ENCODE measurements around the gene C4A.

C4A gene

DNA sequence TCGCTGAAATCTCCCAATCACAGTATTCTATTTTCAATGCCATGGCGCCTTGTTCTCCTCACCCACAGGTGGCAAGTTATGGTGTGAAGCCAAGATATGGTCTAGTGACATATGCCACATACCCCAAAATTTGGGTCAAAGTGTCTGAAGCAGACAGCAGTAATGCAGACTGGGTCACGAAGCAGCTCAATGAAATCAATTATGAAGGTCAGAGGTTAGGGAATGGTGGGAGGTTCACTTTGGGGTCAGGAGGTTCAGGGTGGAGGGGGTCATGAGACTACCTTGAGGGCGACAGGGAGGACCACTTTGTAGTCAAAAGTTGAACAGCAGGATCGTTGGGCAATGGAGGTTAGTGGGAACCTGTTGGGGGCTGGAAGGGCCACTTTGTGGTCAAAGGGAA lies 33.6 kb upstream of the C4A start:
- Histone ChIP-seq H3K27ac (no peak overlapping the region), H3K9me3 (ENCODE audit: severe bottlenecking) (no peaks in the 10 kb centered on the region), H3K36me3 (peaks cover 27% of the 10 kb centered on the region), H3K27me3 (ENCODE audit: insufficient read depth, low read depth, severe bottlenecking) (no peaks in the 10 kb centered on the region), H3K4me3 (ENCODE audit: low read depth, low read length) (no peak overlapping the region)
- DNase-seq, result no peak
- TF ChIP-seq, protein P1, sequence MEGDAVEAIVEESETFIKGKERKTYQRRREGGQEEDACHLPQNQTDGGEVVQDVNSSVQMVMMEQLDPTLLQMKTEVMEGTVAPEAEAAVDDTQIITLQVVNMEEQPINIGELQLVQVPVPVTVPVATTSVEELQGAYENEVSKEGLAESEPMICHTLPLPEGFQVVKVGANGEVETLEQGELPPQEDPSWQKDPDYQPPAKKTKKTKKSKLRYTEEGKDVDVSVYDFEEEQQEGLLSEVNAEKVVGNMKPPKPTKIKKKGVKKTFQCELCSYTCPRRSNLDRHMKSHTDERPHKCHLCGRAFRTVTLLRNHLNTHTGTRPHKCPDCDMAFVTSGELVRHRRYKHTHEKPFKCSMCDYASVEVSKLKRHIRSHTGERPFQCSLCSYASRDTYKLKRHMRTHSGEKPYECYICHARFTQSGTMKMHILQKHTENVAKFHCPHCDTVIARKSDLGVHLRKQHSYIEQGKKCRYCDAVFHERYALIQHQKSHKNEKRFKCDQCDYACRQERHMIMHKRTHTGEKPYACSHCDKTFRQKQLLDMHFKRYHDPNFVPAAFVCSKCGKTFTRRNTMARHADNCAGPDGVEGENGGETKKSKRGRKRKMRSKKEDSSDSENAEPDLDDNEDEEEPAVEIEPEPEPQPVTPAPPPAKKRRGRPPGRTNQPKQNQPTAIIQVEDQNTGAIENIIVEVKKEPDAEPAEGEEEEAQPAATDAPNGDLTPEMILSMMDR (IDR thresholded peaks at IDR 0.05; ENCODE audit: low read depth, low read length), result no peak

DNA sequence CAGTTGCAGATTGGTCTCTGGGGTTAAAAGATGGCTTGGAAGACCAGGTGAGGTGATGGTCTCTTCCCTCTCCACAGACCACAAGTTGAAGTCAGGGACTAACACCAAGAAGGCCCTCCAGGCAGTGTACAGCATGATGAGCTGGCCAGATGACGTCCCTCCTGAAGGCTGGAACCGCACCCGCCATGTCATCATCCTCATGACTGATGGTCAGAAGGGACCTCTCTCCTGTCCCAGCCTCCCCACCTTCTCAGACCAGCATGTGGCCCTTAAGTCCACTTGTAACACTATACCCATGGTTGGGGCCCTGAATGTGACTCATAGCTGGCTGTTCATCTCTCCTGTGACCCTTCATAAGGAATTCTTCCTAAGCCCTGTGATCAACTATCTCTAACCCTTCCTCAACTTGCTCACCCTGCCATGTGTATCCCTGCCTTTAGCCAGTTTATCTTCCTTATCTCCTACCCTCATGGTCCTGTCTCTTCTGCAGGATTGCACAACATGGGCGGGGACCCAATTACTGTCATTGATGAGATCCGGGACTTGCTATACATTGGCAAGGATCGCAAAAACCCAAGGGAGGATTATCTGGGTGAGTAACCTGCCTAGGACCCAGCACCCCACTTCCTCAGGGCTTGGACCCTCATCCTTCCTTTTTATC lies 33.0 kb upstream of the C4A start:
- no peak for DNase-seq
- Histone ChIP-seq H3K9me3 (ENCODE audit: severe bottlenecking) (no peaks in the 10 kb centered on the region), H3K4me3 (ENCODE audit: low read depth, low read length) (no peak overlapping the region), H3K36me3 (peaks cover 32% of the 10 kb centered on the region), H3K27me3 (ENCODE audit: insufficient read depth, low read depth, severe bottlenecking) (no peaks in the 10 kb centered on the region), H3K27ac (no peak overlapping the region)
- TF ChIP-seq, protein P1 (IDR thresholded peaks at IDR 0.05; ENCODE audit: low read depth, low read length), result no peak

DNA sequence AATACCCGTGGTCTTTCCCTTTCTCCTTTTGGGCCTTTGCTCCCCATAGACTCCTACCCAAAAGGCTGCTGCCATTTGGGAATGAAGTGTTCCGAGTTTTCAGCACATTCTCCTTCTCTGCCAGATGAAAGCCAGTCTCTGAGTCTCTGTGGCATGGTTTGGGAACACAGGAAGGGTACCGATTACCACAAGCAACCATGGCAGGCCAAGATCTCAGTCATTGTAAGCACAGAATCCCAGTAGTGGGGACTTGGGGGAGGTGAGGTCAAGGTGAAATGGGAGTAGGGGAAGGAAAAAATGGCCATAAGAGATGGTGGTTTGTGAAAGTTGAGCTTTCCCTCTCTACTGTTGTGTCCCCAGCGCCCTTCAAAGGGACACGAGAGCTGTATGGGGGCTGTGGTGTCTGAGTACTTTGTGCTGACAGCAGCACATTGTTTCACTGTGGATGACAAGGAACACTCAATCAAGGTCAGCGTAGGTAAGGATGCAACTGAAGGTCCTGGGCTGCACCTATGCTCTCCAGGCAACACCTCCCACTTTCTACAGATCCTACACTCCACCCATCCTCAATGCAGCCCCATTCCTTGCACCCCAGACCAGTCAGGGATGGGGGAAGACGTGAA lies 31.8 kb upstream of the C4A start:
- Histone ChIP-seq H3K27ac (no peak overlapping the region), H3K27me3 (ENCODE audit: insufficient read depth, low read depth, severe bottlenecking) (no peaks in the 10 kb centered on the region), H3K9me3 (ENCODE audit: severe bottlenecking) (no peaks in the 10 kb centered on the region), H3K4me3 (ENCODE audit: low read depth, low read length) (no peak overlapping the region), H3K36me3 (peaks cover 44% of the 10 kb centered on the region)
- no peak for DNase-seq
- TF ChIP-seq, protein P1 (IDR thresholded peaks at IDR 0.05; ENCODE audit: low read depth, low read length), result no peak

DNA sequence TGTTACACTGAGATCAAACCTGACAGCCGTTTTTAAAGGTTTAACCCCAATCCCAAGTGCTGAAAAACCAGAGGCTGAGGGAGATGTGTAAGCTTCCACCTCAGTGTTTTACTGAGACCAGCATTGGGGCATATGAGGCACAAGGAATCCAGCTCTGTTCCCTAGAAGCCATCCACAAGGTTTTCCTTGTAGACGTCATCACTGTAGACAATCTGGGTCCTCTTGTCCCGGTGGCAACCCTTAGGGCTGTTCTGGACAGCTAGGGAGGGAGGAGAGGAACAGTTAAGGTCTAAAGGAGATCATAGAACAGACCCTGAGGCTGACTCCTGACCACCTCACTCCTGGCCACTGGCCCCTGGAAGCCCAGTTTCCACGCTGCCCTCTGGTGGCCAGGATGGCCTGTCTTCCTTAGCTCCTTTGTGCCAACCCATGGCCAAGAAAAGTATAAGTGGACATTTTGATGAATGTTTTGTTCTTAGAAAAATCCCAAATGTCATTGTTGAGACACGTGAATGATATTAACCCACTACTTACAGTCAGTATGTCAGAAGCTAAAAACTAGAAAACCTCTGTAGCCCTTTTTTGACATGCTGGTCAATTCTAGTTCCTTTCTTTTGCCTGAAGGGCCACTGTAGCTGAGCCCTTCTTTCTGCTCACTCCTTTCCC lies 29.6 kb upstream of the C4A start:
- Histone ChIP-seq H3K4me3 (ENCODE audit: low read depth, low read length) (no peak overlapping the region), H3K27ac (no peak overlapping the region), H3K9me3 (ENCODE audit: severe bottlenecking) (no peaks in the 10 kb centered on the region), H3K36me3 (peaks cover 66% of the 10 kb centered on the region), H3K27me3 (ENCODE audit: insufficient read depth, low read depth, severe bottlenecking) (no peaks in the 10 kb centered on the region)
- TF ChIP-seq, protein P1 (IDR thresholded peaks at IDR 0.05; ENCODE audit: low read depth, low read length), result peak; percentile 98
- DNase-seq, result peak; percentile 83

DNA sequence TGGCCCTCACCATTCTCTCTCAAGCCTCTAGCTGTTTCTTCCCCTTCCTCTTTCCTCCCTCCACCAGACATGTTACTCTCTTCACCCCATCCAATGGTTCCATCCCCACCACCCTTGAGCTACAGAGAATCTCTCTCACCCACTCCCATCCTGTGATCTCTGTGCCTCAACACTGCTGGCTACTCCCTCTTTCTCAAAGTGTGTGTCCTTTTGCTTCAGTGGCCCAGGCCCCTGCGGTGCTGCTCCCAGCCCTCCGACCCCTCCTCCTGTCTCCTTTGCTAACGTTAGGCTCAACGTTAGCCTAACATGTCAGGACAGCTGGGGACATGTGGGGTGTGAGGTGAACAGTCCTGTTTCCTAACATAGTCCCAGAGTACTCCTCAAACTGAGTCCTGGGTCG lies 29.0 kb upstream of the C4A start:
- peaks cover 69% of the 10 kb centered on the region for H3K36me3 ChIP-seq
- TF ChIP-seq, protein P1 (IDR thresholded peaks at IDR 0.05; ENCODE audit: low read depth, low read length), result no peak

More for the DNA sequence above, 29.0 kb upstream of the C4A start:
- H3K4me3 ChIP-seq (ENCODE audit: low read depth, low read length), result no peak overlapping the region
- no peaks in the 10 kb centered on the region for H3K9me3 ChIP-seq (ENCODE audit: severe bottlenecking)
- H3K27me3 ChIP-seq (ENCODE audit: insufficient read depth, low read depth, severe bottlenecking), result no peaks in the 10 kb centered on the region
- DNase-seq, result no peak
- no peak overlapping the region for H3K27ac ChIP-seq

All from WERI-Rb-1 (cell line).